Keratinocyte (primary cell): ENCODE measurements around the gene MCUB. TPM values are rescaled to one million over a fixed set of nuclear protein-coding genes. Genes with fewer than 3 reads are reported as not detected.

Experiments used
- DNase-seq: peaks from one replicate; pipeline ENCODE4 v3.0.0-alpha.2; 2011; ENCODE audit warnings: low read depth, missing footprints, low spot score
- FAIRE-seq: peaks from 2 replicates; lab custom pipeline; 2011; peaks lifted over from hg19 to GRCh38; lab: Jason Lieb, UNC
- H2AFZ ChIP-seq: 2 replicates; pipeline ENCODE4 v1.6.0; 2012; ENCODE audit warnings: low read length, control low read depth, inconsistent platforms; ENCODE audit not compliant: control insufficient read depth
- H3K27ac ChIP-seq: 2 replicates; pipeline ENCODE4 v1.5.1; 2011; ENCODE audit warnings: low read length; ENCODE audit not compliant: control insufficient read depth, insufficient read depth
- H3K27me3 ChIP-seq: 3 replicates; pipeline ENCODE4 v1.6.0; 2011; ENCODE audit warnings: low read length; ENCODE audit not compliant: control insufficient read depth, insufficient read depth; ENCODE audit errors: extremely low read depth
- H3K36me3 ChIP-seq, 2 experiments: 2 replicates in 1 of 2; 3 replicates in 1 of 2; pipeline ENCODE4 v1.5.1; 2011; ENCODE audit warnings: low read length in 2 of 2, mild to moderate bottlenecking in 1 of 2; ENCODE audit not compliant: control insufficient read depth in 2 of 2, insufficient read depth in 2 of 2; ENCODE audit errors: extremely low read depth in 1 of 2
- H3K4me1 ChIP-seq: 3 replicates; pipeline ENCODE4 v1.5.1; 2011; ENCODE audit warnings: low read length; ENCODE audit not compliant: control insufficient read depth, insufficient read depth; ENCODE audit errors: extremely low read depth
- H3K4me2 ChIP-seq: 3 replicates; pipeline ENCODE4 v1.6.0; 2011; ENCODE audit warnings: low read depth, low read length; ENCODE audit not compliant: control insufficient read depth, insufficient read depth; ENCODE audit errors: extremely low read depth
- H3K4me3 ChIP-seq, 3 experiments: fragments of 200-600 bp in 1 of 3; sonication (generic) in 1 of 3; 2 replicates in 2 of 3; 3 replicates in 1 of 3; pipeline ENCODE4 v1.5.1; 2011 to 2016; ENCODE audit warnings: low read length in 3 of 3, mild to moderate bottlenecking in 3 of 3, control low read depth in 2 of 3, inconsistent platforms in 1 of 3, low read depth in 1 of 3, mixed read lengths in 1 of 3, mixed run types in 1 of 3, moderate library complexity in 1 of 3; ENCODE audit not compliant: control insufficient read depth in 2 of 3, insufficient read depth in 2 of 3; ENCODE audit errors: extremely low read depth in 1 of 3
- H3K79me2 ChIP-seq: 2 replicates; pipeline ENCODE4 v1.6.0; 2012; ENCODE audit warnings: low read length; ENCODE audit not compliant: control insufficient read depth, insufficient read depth
- H3K9ac ChIP-seq: 3 replicates; pipeline ENCODE4 v1.6.0; 2011; ENCODE audit warnings: low read length; ENCODE audit not compliant: control insufficient read depth, insufficient read depth; ENCODE audit errors: extremely low read depth
- H3K9me1 ChIP-seq: 3 replicates; pipeline ENCODE4 v1.6.0; 2011; ENCODE audit warnings: low read length; ENCODE audit not compliant: control insufficient read depth, insufficient read depth; ENCODE audit errors: extremely low read depth
- H3K9me3 ChIP-seq: 2 replicates; pipeline ENCODE4 v1.5.1; 2012; ENCODE audit warnings: low read depth, low read length; ENCODE audit not compliant: control insufficient read depth
- H4K20me1 ChIP-seq: 3 replicates; pipeline ENCODE4 v1.6.0; 2011; ENCODE audit warnings: low read length; ENCODE audit not compliant: control insufficient read depth, insufficient read depth; ENCODE audit errors: extremely low read depth
- CTCF ChIP-seq, 3 experiments: IDR thresholded peaks in 1 of 3; conservative IDR thresholded peaks in 1 of 3; optimal IDR thresholded peaks in 1 of 3; 2 replicates in 2 of 3; 3 replicates in 1 of 3; pipeline versions ENCODE3 to v1.5.1; 2011; ENCODE audit warnings: low read length in 3 of 3, mild to moderate bottlenecking in 3 of 3, moderate library complexity in 2 of 3, control low read depth in 1 of 3, inconsistent platforms in 1 of 3; ENCODE audit not compliant: insufficient read depth in 2 of 3; ENCODE audit errors: extremely low read depth in 1 of 3
- EZH2 ChIP-seq: IDR thresholded peaks from one replicate; pipeline ENCODE4 v1.6.1; 2012; ENCODE audit warnings: inconsistent platforms, mild to moderate bottlenecking, low read length, moderate library complexity
- dilution Hi-C: fragments of 300-500 bp; cut with MboI; formaldehyde crosslinking; loops from one replicate; pipeline ENCODE4 v1.7.0; 2020; ENCODE audit warnings: low sequenced_read_pairs; ENCODE audit not compliant: extremely low pct_ligation_motif_present
- polyA plus RNA-seq, 5 experiments: library from polyadenylated mRNA; depleted of rRNA in 3 of 5; stranded (reverse) in 3 of 5; stranded (forward) in 1 of 5; unstranded in 1 of 5; fragments of >200 nt; gene quantifications; 1 replicate in 1 of 5; 2 replicates in 3 of 5; 3 replicates in 1 of 5; pipeline versions ENCODE4 v1.2.1 to v1.2.3, GENCODE V29; 2011 to 2012; ENCODE audit warnings: missing spikeins in 2 of 5, low read depth in 1 of 5, low replicate concordance in 1 of 5

The MCUB gene
- polyA plus RNA-seq, 1 donor (not counting 4 experiments of a cell fraction or from before 2014, with no cell fraction given), result 20.3 TPM

GRCh38 chr4:109589605-109590004, 29.6 kb downstream of the MCUB start:
- dilution Hi-C loops, result no loop called here
- H3K4me3 ChIP-seq, result peak overlapping the region in 2 of 3 experiments; percentile 43 to 59

DNA sequence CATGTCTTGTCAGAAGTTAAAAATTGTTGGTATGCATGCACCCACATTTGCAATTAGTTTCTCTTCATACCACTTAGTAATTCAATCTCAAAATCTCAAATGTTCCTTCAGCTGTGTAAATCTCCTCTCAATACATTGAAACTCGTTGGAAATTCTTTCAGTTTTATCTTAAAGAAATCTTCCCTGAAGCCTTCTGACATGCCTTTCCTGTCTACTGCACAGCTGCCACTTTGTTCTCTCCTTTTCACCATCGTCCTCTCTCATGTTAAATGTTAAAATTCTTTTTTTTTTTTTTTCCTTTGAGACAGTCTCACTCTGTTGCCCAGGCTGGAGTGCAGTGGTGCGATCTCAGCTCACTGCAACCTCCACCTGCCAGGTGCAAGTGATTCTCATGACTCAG, 30.9 kb downstream of the MCUB start:
- peak overlapping the region; percentile 6 for H2AFZ ChIP-seq
- H3K9ac ChIP-seq, result no peak overlapping the region
- dilution Hi-C loops, result no loop called here
- FAIRE-seq (no peak), DNase-seq (no peak)
- H3K79me2 ChIP-seq, result peaks cover 2% of the 10 kb centered on the region
- H3K4me2 ChIP-seq, result peak overlapping the region; percentile 45
- H3K27ac ChIP-seq, result no peak overlapping the region
- H4K20me1 ChIP-seq, result no peaks in the 10 kb centered on the region
- H3K9me1 ChIP-seq, result no peaks in the 10 kb centered on the region
- no peaks in the 10 kb centered on the region for H3K27me3 ChIP-seq
- H3K4me3 ChIP-seq, result no peak overlapping the region
- TF ChIP-seq CTCF (optimal IDR thresholded peaks at IDR 0.05 in 1 of 3, IDR thresholded peaks at IDR 0.05 in 1 of 3, conservative IDR thresholded peaks at IDR 0.05 in 1 of 3; ENCODE audit: extremely low read depth in 1 of 3, insufficient read depth in 2 of 3, low read length in 3 of 3) (no peak), EZH2 (no peak)
- no peaks in the 10 kb centered on the region for H3K9me3 ChIP-seq
- H3K4me1 ChIP-seq, result peaks cover 27% of the 10 kb centered on the region
- no peaks in the 10 kb centered on the region for H3K36me3 ChIP-seq

More at GRCh38 chr4:109589605-109590004, 29.6 kb downstream of the MCUB start:
- H2AFZ ChIP-seq, result peak overlapping the region; percentile 89
- peak overlapping the region; percentile 87 for H3K4me2 ChIP-seq
- H3K27me3 ChIP-seq, result no peaks in the 10 kb centered on the region
- DNase-seq (no peak), FAIRE-seq (no peak)
- no peaks in the 10 kb centered on the region for H3K9me3 ChIP-seq
- no peaks in the 10 kb centered on the region for H3K36me3 ChIP-seq
- H3K27ac ChIP-seq, result peak overlapping the region; percentile 72
- H3K4me1 ChIP-seq, result peaks cover 24% of the 10 kb centered on the region
- no peaks in the 10 kb centered on the region for H4K20me1 ChIP-seq
- peaks cover 2% of the 10 kb centered on the region for H3K79me2 ChIP-seq
- H3K9ac ChIP-seq, result peak overlapping the region; percentile 51
- no peak for TF ChIP-seq EZH2
- TF ChIP-seq CTCF (optimal IDR thresholded peaks at IDR 0.05 in 1 of 3, IDR thresholded peaks at IDR 0.05 in 1 of 3, conservative IDR thresholded peaks at IDR 0.05 in 1 of 3; ENCODE audit: extremely low read depth in 1 of 3, insufficient read depth in 2 of 3, low read length in 3 of 3), result no peak
- H3K9me1 ChIP-seq, result no peaks in the 10 kb centered on the region
